GM12878 (cell line): ENCODE measurements around the gene CALM3. TPM values are rescaled to one million over a fixed set of nuclear protein-coding genes. Genes with fewer than 3 reads are reported as not detected.
A peak's percentile ranks its signal among the peaks of the same experiment; 100 is the strongest.

Source experiments
- ATAC-seq: fragments of 200-7000 bp; cut with Tn5 transposase; 3 replicates; pipeline ENCODE4 v1.9.1; 2020; ENCODE audit warnings: mild to moderate bottlenecking, moderate library complexity
- BruUV-seq: library from RNA; stranded (reverse); fragments of 400-500 nt; replicated peaks from 2 replicates; lab custom pipeline; 2021; lab: Mats Ljungman, UMichigan
- CTCF ChIA-PET: fragments of 300-600 bp; sonication (Branson Sonifier 250); formaldehyde crosslinking; extraction: SDS; loops from one replicate; lab custom pipeline; 2021; ENCODE audit warnings: inconsistent platforms; lab: Yijun Ruan, JAX
- POLR2A ChIA-PET: fragments of 350-600 bp; formaldehyde crosslinking; extraction: SDS; loops from one replicate; lab custom pipeline; 2021; ENCODE audit warnings: inconsistent platforms; lab: Charles Lee
- RAD21 ChIA-PET: fragments of 300-600 bp; sonication (Branson Sonifier 250); formaldehyde crosslinking; loops from one replicate; lab custom pipeline; 2023; ENCODE audit warnings: antibody characterized with exemption; ENCODE audit not compliant: unreplicated experiment; lab: Charles Lee
- SMC1A ChIA-PET: fragments of 300-600 bp; sonication (Branson Sonifier 250); formaldehyde crosslinking; loops from one replicate; lab custom pipeline; 2023; ENCODE audit not compliant: unreplicated experiment, uncharacterized antibody; lab: Charles Lee
- DNase-seq: peaks from one replicate; pipeline ENCODE4 v3.0.0-alpha.2; 2011; ENCODE audit warnings: low read depth, low spot score
- FAIRE-seq: peaks from 3 replicates; lab custom pipeline; 2011; peaks lifted over from hg19 to GRCh38; lab: Jason Lieb, UNC
- H2AFZ ChIP-seq: 2 replicates; pipeline ENCODE4 v1.6.0; 2011; ENCODE audit warnings: low read depth, low read length, control low read depth; ENCODE audit not compliant: control insufficient read depth
- H3K27ac ChIP-seq: 2 replicates; pipeline ENCODE4 v1.5.1; 2011; ENCODE audit warnings: control low read depth; ENCODE audit not compliant: control insufficient read depth, insufficient read depth
- H3K27me3 ChIP-seq, 2 experiments: replicated peaks in 1 of 2; 2 replicates each; pipeline versions ENCODE4 v1.6.0 to v1.6.1; 2011; ENCODE audit warnings: low read length in 1 of 2; ENCODE audit not compliant: control insufficient read depth in 2 of 2, insufficient read depth in 2 of 2
- H3K36me3 ChIP-seq, 2 experiments: 2 replicates each; pipeline ENCODE4 v1.5.1; 2011; ENCODE audit warnings: low read length in 1 of 2; ENCODE audit not compliant: control insufficient read depth in 2 of 2, insufficient read depth in 2 of 2
- H3K4me1 ChIP-seq: 2 replicates; pipeline ENCODE4 v1.6.1; 2011; ENCODE audit warnings: mild to moderate bottlenecking, low read length, moderate library complexity, mixed read lengths; ENCODE audit not compliant: control insufficient read depth, insufficient read depth
- H3K4me2 ChIP-seq: 2 replicates; pipeline ENCODE4 v1.6.0; 2011; ENCODE audit warnings: control low read depth; ENCODE audit not compliant: control insufficient read depth, insufficient read depth
- H3K4me3 ChIP-seq: fragments of 200-600 bp; sonication (generic); 2 replicates; pipeline ENCODE4 v1.5.1; 2016
- H3K79me2 ChIP-seq: 2 replicates; pipeline ENCODE4 v1.6.0; 2011; ENCODE audit warnings: low read length; ENCODE audit not compliant: control insufficient read depth, insufficient read depth
- H3K9ac ChIP-seq: 2 replicates; pipeline ENCODE4 v1.8.0; 2011; ENCODE audit warnings: low read length, control low read depth, mixed read lengths; ENCODE audit not compliant: control insufficient read depth, insufficient read depth
- H3K9me3 ChIP-seq: replicated peaks from 3 replicates; pipeline ENCODE4 v1.5.1; 2011; ENCODE audit warnings: mild to moderate bottlenecking, low read length; ENCODE audit not compliant: control insufficient read depth, insufficient read depth
- H4K20me1 ChIP-seq: 2 replicates; pipeline ENCODE4 v1.6.0; 2011; ENCODE audit not compliant: control insufficient read depth, insufficient read depth
- MEF2A ChIP-seq: IDR thresholded peaks from 2 replicates; pipeline ENCODE4 v1.6.1; 2011; ENCODE audit warnings: low read depth, mild to moderate bottlenecking, low read length, moderate library complexity; ENCODE audit not compliant: insufficient read depth
- POLR2AphosphoS2 ChIP-seq: IDR thresholded peaks from 2 replicates; pipeline ENCODE4 v1.6.1; 2011; ENCODE audit warnings: low read depth, mild to moderate bottlenecking, low read length, improper control_type of control experiment, moderate library complexity
- SUPT20H ChIP-seq: IDR thresholded peaks from 2 replicates; pipeline ENCODE4 v1.6.1; 2011; ENCODE audit warnings: low read depth, mild to moderate bottlenecking, low read length, moderate library complexity, borderline replicate concordance; ENCODE audit not compliant: control insufficient read depth
- WGBS: methylation state at CpG from one replicate; pipeline ENCODE4 v1.1.6; 2016; ENCODE audit warnings: low lambda C conversion rate; ENCODE audit not compliant: insufficient replicate concordance, insufficient coverage; ENCODE audit errors: missing lambda C conversion rate; 5-methylcytosine and 5-hydroxymethylcytosine counted together
- in situ Hi-C: fragments of 300-500 bp; cut with MboI; formaldehyde crosslinking; loops from 9 replicates; pipeline ENCODE4 v1.14.3; 2018; ENCODE audit warnings: mixed read lengths
- intact Hi-C: fragments of 100-400 bp; cut with micrococcal nuclease; formaldehyde crosslinking; loops from one replicate; pipeline ENCODE4 v1.14.2; 2022; ENCODE audit not compliant: unreplicated experiment
- polyA plus RNA-seq, 11 experiments: library from polyadenylated mRNA; depleted of rRNA in 4 of 11; unstranded in 6 of 11; stranded (reverse) in 5 of 11; fragments of >200 nt; fragmentation: Nextera tagmentation in 4 of 11; fragmentation: Illumina TruSeq in 1 of 11; extraction: Ambion mirVana in 4 of 11; extraction: Trizol in 1 of 11; gene quantifications; 1 replicate in 1 of 11; 2 replicates in 10 of 11; pipeline versions ENCODE4 v1.2.1 to v1.2.3, GENCODE V29; 2011 to 2016; ENCODE audit warnings: inconsistent platforms in 2 of 11, missing spikeins in 2 of 11, low read depth in 1 of 11
- total RNA-seq, 4 experiments: library from RNA; depleted of rRNA in 3 of 4; stranded (reverse); fragments of >200 nt in 3 of 4; fragmentation: Illumina TruSeq in 1 of 4; extraction: Trizol in 1 of 4; gene quantifications; 2 replicates each; pipeline versions ENCODE4 v1.2.1 to v1.2.3, GENCODE V29; 2013 to 2021

The CALM3 gene
- total and polyA plus RNA-seq, 10 of the 15 experiments (the other 5 are each of a cell fraction or from before 2014, with no cell fraction given) = 164 to 849 (median 347) TPM

DNA sequence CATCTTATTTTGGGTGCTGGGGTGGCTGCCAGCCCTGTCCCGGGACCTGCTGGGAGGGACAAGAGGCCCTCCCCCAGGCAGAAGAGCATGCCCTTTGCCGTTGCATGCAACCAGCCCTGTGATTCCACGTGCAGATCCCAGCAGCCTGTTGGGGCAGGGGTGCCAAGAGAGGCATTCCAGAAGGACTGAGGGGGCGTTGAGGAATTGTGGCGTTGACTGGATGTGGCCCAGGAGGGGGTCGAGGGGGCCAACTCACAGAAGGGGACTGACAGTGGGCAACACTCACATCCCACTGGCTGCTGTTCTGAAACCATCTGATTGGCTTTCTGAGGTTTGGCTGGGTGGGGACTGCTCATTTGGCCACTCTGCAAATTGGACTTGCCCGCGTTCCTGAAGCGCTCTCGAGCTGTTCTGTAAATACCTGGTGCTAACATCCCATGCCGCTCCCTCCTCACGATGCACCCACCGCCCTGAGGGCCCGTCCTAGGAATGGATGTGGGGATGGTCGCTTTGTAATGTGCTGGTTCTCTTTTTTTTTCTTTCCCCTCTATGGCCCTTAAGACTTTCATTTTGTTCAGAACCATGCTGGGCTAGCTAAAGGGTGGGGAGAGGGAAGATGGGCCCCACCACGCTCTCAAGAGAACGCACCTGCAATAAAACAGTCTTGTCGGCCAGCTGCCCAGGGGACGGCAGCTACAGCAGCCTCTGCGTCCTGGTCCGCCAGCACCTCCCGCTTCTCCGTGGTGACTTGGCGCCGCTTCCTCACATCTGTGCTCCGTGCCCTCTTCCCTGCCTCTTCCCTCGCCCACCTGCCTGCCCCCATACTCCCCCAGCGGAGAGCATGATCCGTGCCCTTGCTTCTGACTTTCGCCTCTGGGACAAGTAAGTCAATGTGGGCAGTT, 8.6 kb downstream of the CALM3 start:
- Histone ChIP-seq H3K4me2 (no peak overlapping the region), H4K20me1 (peaks cover 10% of the 10 kb centered on the region), H2AFZ (no peak overlapping the region), H3K9ac (no peak overlapping the region), H3K4me3 (no peak overlapping the region), H3K79me2 (peaks cover 12% of the 10 kb centered on the region), H3K9me3 (no peaks in the 10 kb centered on the region), H3K4me1 (peaks cover 27% of the 10 kb centered on the region), H3K36me3 (peaks cover 38 to 47% of the 10 kb centered on the region in 2 experiments), H3K27me3 (no peaks in the 10 kb centered on the region), H3K27ac (no peak overlapping the region)
- no peak for FAIRE-seq
- intact Hi-C loops (loop anchor here (5.0 kb wide), 1 partner anchor 108 kb away; the partner anchor contains the start of gene PRKD2), in situ Hi-C loops (loop anchor here (5.0 kb wide), 1 partner anchor 53 kb away; the partner anchor contains the start of gene DACT3)
- TF ChIP-seq SUPT20H (no peak), POLR2AphosphoS2 (peak; percentile 46; the same call in 1 of the 2 replicates), MEF2A (no peak)
- RAD21 ChIA-PET = interaction anchor here (5.5 to 11.8 kb wide), 2 partner anchors 8 to 53 kb away, joined by 48 to 245 read pairs; partner anchors contain the start of genes CALM3 and DACT3
- POLR2A ChIA-PET = interaction anchor here (5.5 kb wide), 1 partner anchor 8 kb away, joined by 45 read pairs; the partner anchor contains the start of gene CALM3
- SMC1A ChIA-PET = interaction anchor here (10.5 to 17.6 kb wide), 2 partner anchors 8 to 53 kb away, joined by 83 to 286 read pairs; partner anchors contain the start of genes CALM3 and DACT3
- TSS peak; percentile 77 for BruUV-seq
- WGBS = 96% methylated on average over 26 of the region's 30 CpGs
- no peak for DNase-seq
- CTCF ChIA-PET = interaction anchor here (1.5 to 13.7 kb wide), 3 partner anchors 19 to 144 kb away, joined by 5 to 434 read pairs (median 150); partner anchors contain the start of genes DACT3 and PTGIR
- ATAC-seq = no peak
